ENCODE data around the gene DNAJB6.

- TF ChIP-seq CTCF (IDR thresholded peaks at IDR 0.05) (no peak), EZH2 (IDR thresholded peaks at IDR 0.05) (no peak), EZH2phosphoT487 (IDR thresholded peaks at IDR 0.05) (no peak)
These were observed 107.4 kb downstream of the DNAJB6 start for GRCh38 chr7:157444011-157444842.

All from neural progenitor cell (in vitro differentiated cells).